A673 (cell line): ENCODE results near the gene GATAD2B.

Experiments used
- EZH2 ChIP-seq: fragments of 200-600 bp; sonication (generic); IDR thresholded peaks from 2 replicates; pipeline ENCODE4 v1.6.1; 2017; ENCODE audit warnings: borderline replicate concordance, low read depth, mild to moderate bottlenecking, mixed read lengths, antibody characterized with exemption, low read length; ENCODE audit not compliant: poor library complexity, severe bottlenecking
- TF ChIP-seq, protein P1 (sequence below): fragments of 300-800, 200-600 bp; sonication (generic); conservative IDR thresholded peaks from 2 replicates; pipeline ENCODE4 v1.5.1; 2017; ENCODE audit warnings: low read depth, mild to moderate bottlenecking, antibody characterized with exemption, low read length, moderate library complexity, mixed read lengths

DNA sequence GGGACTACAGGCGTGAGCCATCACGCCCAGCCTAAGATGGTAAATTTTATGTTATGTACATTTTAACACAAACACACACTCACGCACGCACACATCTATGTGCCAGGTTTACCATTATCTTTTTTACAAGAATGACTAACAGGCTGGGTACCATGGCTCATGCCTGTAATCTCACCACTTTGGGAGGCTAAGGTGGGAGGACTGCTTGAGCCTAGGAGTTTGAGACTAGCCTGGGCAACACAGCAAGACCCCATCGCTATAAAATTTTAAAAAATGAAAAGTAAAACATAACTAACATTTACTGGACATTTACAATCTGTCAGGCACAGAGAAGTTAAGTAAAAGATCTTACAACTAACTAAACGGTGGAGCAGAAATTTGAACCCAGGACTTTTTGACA is 14.7 kb downstream of the GATAD2B start:
- TF ChIP-seq, protein P1, sequence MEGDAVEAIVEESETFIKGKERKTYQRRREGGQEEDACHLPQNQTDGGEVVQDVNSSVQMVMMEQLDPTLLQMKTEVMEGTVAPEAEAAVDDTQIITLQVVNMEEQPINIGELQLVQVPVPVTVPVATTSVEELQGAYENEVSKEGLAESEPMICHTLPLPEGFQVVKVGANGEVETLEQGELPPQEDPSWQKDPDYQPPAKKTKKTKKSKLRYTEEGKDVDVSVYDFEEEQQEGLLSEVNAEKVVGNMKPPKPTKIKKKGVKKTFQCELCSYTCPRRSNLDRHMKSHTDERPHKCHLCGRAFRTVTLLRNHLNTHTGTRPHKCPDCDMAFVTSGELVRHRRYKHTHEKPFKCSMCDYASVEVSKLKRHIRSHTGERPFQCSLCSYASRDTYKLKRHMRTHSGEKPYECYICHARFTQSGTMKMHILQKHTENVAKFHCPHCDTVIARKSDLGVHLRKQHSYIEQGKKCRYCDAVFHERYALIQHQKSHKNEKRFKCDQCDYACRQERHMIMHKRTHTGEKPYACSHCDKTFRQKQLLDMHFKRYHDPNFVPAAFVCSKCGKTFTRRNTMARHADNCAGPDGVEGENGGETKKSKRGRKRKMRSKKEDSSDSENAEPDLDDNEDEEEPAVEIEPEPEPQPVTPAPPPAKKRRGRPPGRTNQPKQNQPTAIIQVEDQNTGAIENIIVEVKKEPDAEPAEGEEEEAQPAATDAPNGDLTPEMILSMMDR = no peak
- no peak for TF ChIP-seq EZH2
